ENCODE results near the gene SLC30A7. TPM values are rescaled to one million over a fixed set of nuclear protein-coding genes. Genes with fewer than 3 reads are reported as not detected.

The SLC30A7 gene
- total RNA-seq, 1 donor from 2014 or later: 5.7 TPM

DNA sequence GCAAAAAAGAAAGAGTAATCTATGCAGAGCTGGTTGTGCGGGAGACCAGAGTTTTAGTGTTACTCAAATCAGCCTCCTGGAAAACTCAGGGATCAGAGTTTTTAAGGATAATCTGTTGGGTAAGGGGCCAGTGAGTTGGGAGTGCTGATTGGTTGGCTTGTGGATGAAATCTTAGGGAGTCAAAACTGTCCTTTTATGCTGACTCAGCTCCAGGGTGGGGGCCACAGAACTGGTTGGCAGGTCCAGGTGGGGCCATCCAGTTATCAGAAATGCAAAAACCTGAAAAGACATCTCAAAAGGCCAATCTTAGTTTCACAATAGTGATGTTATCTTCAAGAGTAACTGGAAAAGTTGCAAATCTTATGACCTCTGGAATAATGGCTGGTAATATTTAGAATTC, 4.5 kb upstream of the SLC30A7 start:
- intact Hi-C loops (cut with micrococcal nuclease): no loop called here
- peaks cover 28% of the 10 kb centered on the region for H3K4me1 ChIP-seq
- no peaks in the 10 kb centered on the region for H3K27me3 ChIP-seq (ENCODE audit: low read depth)
- no peaks in the 10 kb centered on the region for H3K36me3 ChIP-seq
- no peak overlapping the region for H3K27ac ChIP-seq (replicated peaks)
- no peak overlapping the region for H3K4me3 ChIP-seq
- H3K9me3 ChIP-seq (replicated peaks): peaks cover 9% of the 10 kb centered on the region
- no peak for DNase-seq
- TF ChIP-seq, protein P1, sequence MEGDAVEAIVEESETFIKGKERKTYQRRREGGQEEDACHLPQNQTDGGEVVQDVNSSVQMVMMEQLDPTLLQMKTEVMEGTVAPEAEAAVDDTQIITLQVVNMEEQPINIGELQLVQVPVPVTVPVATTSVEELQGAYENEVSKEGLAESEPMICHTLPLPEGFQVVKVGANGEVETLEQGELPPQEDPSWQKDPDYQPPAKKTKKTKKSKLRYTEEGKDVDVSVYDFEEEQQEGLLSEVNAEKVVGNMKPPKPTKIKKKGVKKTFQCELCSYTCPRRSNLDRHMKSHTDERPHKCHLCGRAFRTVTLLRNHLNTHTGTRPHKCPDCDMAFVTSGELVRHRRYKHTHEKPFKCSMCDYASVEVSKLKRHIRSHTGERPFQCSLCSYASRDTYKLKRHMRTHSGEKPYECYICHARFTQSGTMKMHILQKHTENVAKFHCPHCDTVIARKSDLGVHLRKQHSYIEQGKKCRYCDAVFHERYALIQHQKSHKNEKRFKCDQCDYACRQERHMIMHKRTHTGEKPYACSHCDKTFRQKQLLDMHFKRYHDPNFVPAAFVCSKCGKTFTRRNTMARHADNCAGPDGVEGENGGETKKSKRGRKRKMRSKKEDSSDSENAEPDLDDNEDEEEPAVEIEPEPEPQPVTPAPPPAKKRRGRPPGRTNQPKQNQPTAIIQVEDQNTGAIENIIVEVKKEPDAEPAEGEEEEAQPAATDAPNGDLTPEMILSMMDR (IDR thresholded peaks at IDR 0.05; ENCODE audit: borderline replicate concordance): no peak

DNA sequence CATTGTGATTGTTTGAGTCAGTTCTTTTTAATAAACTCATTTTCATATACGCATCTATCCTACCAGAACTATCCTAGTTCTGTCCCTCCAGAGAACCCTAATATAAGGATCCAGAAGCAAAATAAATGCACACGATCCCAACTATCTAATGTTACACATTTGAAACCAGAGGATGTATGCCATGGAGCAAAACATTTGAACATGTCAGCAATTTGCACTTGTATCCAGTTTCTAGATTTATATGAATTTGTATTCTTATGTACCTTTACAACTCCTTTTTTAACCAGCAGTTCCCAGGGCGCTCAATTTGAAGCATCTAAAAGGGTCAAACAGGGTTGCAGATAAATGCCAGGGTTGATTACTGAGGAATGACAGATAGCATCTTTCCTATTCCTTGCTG, 3.3 kb upstream of the SLC30A7 start:
- Histone ChIP-seq H3K4me3 (no peak overlapping the region), H3K27ac (replicated peaks) (no peak overlapping the region), H3K36me3 (no peaks in the 10 kb centered on the region), H3K9me3 (replicated peaks) (peaks cover 9% of the 10 kb centered on the region), H3K27me3 (ENCODE audit: low read depth) (no peaks in the 10 kb centered on the region), H3K4me1 (peaks cover 40% of the 10 kb centered on the region)
- intact Hi-C loops (cut with micrococcal nuclease): no loop called here
- DNase-seq: no peak
- TF ChIP-seq, protein P1 (IDR thresholded peaks at IDR 0.05; ENCODE audit: borderline replicate concordance): no peak

DNA sequence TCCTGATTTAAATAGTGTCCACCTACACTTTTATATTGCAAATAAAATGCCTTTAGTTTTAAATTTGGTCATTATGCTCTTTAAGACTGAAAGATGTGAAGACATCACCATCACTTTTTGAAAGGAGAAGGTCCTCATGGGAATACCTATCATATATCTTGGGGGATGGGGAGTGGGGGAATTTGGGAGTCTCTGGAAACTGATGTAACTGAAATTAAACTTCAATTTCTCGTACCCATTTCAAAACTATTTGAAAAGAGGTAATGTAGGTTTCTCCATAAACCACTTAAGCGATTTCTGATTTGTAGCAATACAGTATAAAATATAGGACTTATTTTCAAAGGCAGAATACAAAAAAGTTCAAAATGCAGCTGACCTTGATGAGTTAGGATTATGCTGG, 2.2 kb upstream of the SLC30A7 start:
- Histone ChIP-seq H3K9me3 (replicated peaks) (peaks cover 9% of the 10 kb centered on the region), H3K36me3 (peaks cover 5% of the 10 kb centered on the region), H3K4me1 (peaks cover 51% of the 10 kb centered on the region), H3K27ac (replicated peaks) (no peak overlapping the region), H3K27me3 (ENCODE audit: low read depth) (no peaks in the 10 kb centered on the region), H3K4me3 (peak overlapping the region; percentile 83)
- intact Hi-C loops (cut with micrococcal nuclease): no loop called here
- TF ChIP-seq, protein P1 (IDR thresholded peaks at IDR 0.05; ENCODE audit: borderline replicate concordance): no peak
- DNase-seq: no peak

DNA sequence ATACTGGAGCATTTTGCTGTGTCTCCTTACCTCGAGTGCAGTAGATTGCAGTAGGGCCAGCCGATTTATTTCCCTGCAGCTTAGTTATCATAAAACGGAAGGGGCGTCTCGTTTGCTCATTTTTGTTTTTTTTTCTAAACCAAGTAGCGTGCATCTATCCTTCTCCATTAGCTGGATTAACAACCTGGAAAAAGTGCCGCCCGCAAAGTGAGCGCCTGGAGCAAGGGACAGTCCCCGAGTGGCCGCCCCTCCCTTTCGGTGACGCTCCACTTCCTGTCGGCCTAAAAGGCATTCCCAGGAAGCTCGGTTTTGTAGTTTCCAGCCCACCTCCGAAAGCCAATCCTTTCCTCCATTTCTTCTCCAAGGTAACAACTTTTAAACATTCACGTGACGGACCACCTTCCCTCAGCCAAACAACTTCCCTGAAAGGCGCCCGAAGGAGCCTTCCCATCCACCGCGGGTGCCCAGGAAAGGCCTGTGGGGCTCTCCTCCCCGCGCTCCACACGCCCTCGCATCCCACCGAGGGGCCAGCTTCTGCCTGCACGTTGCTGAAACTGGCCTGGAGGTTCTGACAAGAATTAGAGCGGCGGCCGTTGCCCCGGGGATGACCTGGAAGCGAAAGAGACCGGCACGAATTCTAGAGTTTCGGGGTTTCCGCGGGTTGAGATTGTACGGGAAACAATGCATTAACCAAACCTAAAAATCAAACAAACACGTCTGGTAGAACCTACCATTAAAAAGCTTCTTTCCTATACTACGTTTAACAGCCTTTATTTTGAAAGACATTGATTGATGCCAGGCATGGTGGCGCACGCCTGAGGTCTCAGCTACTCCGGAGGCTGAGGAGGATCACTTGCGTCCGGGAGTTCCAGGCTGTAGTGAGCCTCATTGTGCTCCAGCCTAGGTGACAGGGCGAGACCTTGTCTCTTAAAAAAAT, 1.0 kb upstream of the SLC30A7 start, which contains the start of gene EXTL2:
EXTL2 (minus strand) TSS at position 240 of the 937 bp plus-strand sequence. CDS start 6,085 bp downstream, outside the sequence.
- Histone ChIP-seq H3K27me3 (ENCODE audit: low read depth) (no peaks in the 10 kb centered on the region), H3K4me1 (peaks cover 51% of the 10 kb centered on the region), H3K4me3 (peak within 1 kb of the TSS; percentile 83), H3K9me3 (replicated peaks) (peaks cover 4% of the 10 kb centered on the region), H3K36me3 (peaks cover 16% of the 10 kb centered on the region), H3K27ac (replicated peaks) (peak within 1 kb of the TSS; percentile 97)
- peak; percentile 87 for DNase-seq
- intact Hi-C loops (cut with micrococcal nuclease): no loop called here
- TF ChIP-seq, protein P1 (IDR thresholded peaks at IDR 0.05; ENCODE audit: borderline replicate concordance): no peak

DNA sequence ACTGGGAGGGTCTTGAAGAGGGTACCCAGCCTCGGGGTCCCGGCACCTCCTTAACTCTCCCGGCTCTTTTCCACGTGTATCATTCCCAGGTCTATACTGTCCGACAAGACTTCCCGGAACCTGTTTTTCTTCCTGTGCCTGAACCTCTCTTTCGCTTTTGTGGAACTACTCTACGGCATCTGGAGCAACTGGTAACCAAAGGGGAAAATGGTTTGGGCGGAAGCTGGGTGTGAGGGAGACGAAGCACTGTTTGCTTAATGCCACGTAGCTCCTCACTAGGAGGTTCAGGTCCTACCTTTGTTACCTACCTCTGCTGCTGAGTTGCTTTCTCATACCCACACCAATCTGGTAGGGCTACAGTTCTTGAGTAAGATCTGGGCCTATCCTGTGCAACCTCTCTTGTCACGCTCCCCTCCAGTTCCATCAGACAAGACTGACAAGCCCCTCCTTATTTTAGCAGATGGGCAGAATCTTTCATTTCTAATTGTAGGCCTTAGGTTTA, 642 bp downstream of the SLC30A7 start:
- H3K9me3 ChIP-seq (replicated peaks): no peaks in the 10 kb centered on the region
- no peak for DNase-seq
- peak overlapping the region; percentile 83 for H3K4me3 ChIP-seq
- H3K27me3 ChIP-seq (ENCODE audit: low read depth): no peaks in the 10 kb centered on the region
- intact Hi-C loops (cut with micrococcal nuclease): no loop called here
- H3K27ac ChIP-seq (replicated peaks): peak overlapping the region; percentile 97
- TF ChIP-seq, protein P1 (IDR thresholded peaks at IDR 0.05; ENCODE audit: borderline replicate concordance): no peak
- peaks cover 51% of the 10 kb centered on the region for H3K4me1 ChIP-seq
- peaks cover 33% of the 10 kb centered on the region for H3K36me3 ChIP-seq
